HG03558 (cell line): ENCODE measurements around the gene BPGM.

Experiments
- ATAC-seq: cut with Tn5 transposase; IDR thresholded peaks from one replicate; pipeline ENCODE4 v1.9.1; 2021; ENCODE audit warnings: moderate number of reproducible peaks; ENCODE audit not compliant: unreplicated experiment; ENCODE audit errors: extremely low read depth

The BPGM gene

GRCh38 chr7:134694299-134694698 is 47.6 kb downstream of the BPGM start:
- no peak for ATAC-seq

- no peak for ATAC-seq
Observed at GRCh38 chr7:134694767-134695166, 48.1 kb downstream of the BPGM start.

- ATAC-seq, result no peak
Observed at GRCh38 chr7:134695321-134695860, 48.7 kb downstream of the BPGM start.

GRCh38 chr7:134696261-134696660 is 49.6 kb downstream of the BPGM start:
- ATAC-seq, result no peak

- ATAC-seq, result no peak
Observed at GRCh38 chr7:134697205-134697886, 50.7 kb downstream of the BPGM start.

GRCh38 chr7:134698481-134698880 is 51.8 kb downstream of the BPGM start:
- ATAC-seq, result no peak

GRCh38 chr7:134699021-134699818 is 52.6 kb downstream of the BPGM start:
- ATAC-seq, result no peak

GRCh38 chr7:134699899-134700298 is 53.2 kb downstream of the BPGM start:
- ATAC-seq, result no peak

- no peak for ATAC-seq
Observed at GRCh38 chr7:134701272-134701671, 54.6 kb downstream of the BPGM start.

GRCh38 chr7:134702366-134703240 is 56.0 kb downstream of the BPGM start:
- ATAC-seq, result no peak

GRCh38 chr7:134703241-134703594 is 56.6 kb downstream of the BPGM start:
- ATAC-seq, result no peak

GRCh38 chr7:134703782-134704181 is 57.1 kb downstream of the BPGM start:
- no peak for ATAC-seq

GRCh38 chr7:134704827-134705226 is 58.2 kb downstream of the BPGM start:
- no peak for ATAC-seq

- ATAC-seq, result no peak
Observed at GRCh38 chr7:134705716-134706115, 59.1 kb downstream of the BPGM start.

- no peak for ATAC-seq
Observed at GRCh38 chr7:134706468-134706867, 59.8 kb downstream of the BPGM start.

GRCh38 chr7:134707663-134708378 is 61.2 kb downstream of the BPGM start:
- ATAC-seq, result no peak

- no peak for ATAC-seq
Observed at GRCh38 chr7:134708692-134709091, 62.0 kb downstream of the BPGM start.

GRCh38 chr7:134709197-134709596 is 62.5 kb downstream of the BPGM start:
- ATAC-seq, result no peak

- ATAC-seq, result no peak
Observed at GRCh38 chr7:134710511-134710853, 63.8 kb downstream of the BPGM start.
